ENCODE results near the gene GSTP1. TPM values are rescaled to one million over a fixed set of nuclear protein-coding genes. Genes with fewer than 3 reads are reported as not detected.

The GSTP1 gene
- total and polyA plus RNA-seq, 9 of the 15 experiments (the other 6 are each of a cell fraction or from before 2014, with no cell fraction given), result 592 to 2,150 (median 1,204) TPM

DNA sequence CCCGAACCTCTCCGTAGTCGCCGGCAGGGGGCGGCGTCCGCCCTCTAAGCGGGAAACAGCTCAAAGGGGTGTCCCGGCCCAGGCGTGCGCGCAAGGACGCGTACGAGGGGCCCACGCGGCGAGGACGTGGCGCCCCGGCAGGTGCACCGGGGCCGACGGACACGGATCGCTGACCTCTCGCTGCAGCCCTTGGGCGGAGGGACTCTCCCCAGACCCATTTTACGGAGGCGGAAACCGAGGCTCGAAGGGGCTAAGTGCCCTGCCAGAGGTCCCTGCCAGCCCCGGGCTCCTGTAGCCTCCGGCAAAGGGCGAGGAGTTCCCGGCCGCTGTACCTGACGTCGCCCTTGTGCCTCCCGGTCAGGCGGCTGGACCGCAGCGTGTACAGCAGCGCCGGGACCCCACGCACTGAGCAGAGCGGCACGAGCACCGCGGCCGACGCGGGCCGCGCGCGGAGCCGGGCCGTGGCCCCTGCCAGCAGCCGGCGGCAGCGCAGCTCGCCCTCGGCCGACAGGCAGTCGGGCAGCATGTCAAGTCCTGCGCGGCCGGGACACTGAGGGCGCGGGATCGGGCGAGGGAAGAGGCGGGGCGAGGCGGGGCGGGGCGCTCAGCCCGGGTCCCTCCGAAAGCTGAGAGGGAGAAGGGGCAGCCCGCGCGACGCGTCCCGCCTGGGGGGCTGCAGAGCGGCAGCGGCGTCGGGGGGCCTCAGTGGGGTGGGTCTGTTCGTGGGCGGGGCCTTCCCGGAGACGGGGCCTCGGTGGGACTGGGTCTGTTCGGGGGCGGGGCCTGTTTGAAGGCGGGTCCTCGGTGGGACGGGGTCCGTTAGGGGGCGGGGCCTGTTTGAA, 46.0 kb downstream of the GSTP1 start, which contains the start of gene NUDT8 (continued):
- peak; percentile 54 for TF ChIP-seq PRPF4 (IDR thresholded peaks at IDR 0.05; ENCODE audit: insufficient read depth, low read depth, low read length, poor library complexity, severe bottlenecking)
- TF ChIP-seq NR1H2 (CRISPR knock-in tag; IDR thresholded peaks at IDR 0.05), result peak; percentile 89
- TF ChIP-seq ZNF445 (CRISPR knock-in tag; IDR thresholded peaks at IDR 0.05; ENCODE audit: low read depth), result no peak
- TF ChIP-seq MEF2D (tag; conservative IDR thresholded peaks at IDR 0.05; ENCODE audit: low read depth), result no peak
- TF ChIP-seq KLF16 (IDR thresholded peaks at IDR 0.05), result 0 out of 2 replicates have a peak, but pooled peaks have one; percentile 27
- TF ChIP-seq WHSC1 (IDR thresholded peaks at IDR 0.05; ENCODE audit: low read length), result no peak
- TF ChIP-seq SUPT5H (IDR thresholded peaks at IDR 0.05), result peak; percentile 55
- TF ChIP-seq SMARCC2 (IDR thresholded peaks at IDR 0.05; ENCODE audit: low read depth), result no peak
- TF ChIP-seq ZNF668 (CRISPR knock-in tag; IDR thresholded peaks at IDR 0.05), result no peak
- TF ChIP-seq, protein P1, sequence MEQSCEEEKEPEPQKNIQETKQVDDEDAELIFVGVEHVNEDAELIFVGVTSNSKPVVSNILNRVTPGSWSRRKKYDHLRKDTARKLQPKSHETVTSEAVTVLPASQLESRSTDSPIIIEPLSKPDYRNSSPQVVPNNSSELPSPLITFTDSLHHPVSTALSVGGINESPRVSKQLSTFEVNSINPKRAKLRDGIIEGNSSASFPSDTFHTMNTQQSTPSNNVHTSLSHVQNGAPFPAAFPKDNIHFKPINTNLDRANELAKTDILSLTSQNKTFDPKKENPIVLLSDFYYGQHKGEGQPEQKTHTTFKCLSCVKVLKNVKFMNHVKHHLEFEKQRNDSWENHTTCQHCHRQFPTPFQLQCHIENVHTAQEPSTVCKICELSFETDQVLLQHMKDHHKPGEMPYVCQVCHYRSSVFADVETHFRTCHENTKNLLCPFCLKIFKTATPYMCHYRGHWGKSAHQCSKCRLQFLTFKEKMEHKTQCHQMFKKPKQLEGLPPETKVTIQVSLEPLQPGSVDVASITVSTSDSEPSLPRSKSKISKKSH (CRISPR knock-in tag; IDR thresholded peaks at IDR 0.05), result no peak
- TF ChIP-seq ZNF253 (CRISPR knock-in tag; conservative IDR thresholded peaks at IDR 0.05), result no peak
- TF ChIP-seq GABPB2 (CRISPR knock-in tag; conservative IDR thresholded peaks at IDR 0.05), result no peak
- no peak for TF ChIP-seq GATA2 (CRISPR knock-in tag; IDR thresholded peaks at IDR 0.05)
- no peak for TF ChIP-seq FOXA1 (IDR thresholded peaks at IDR 0.05; ENCODE audit: borderline replicate concordance)
- TF ChIP-seq MEF2A (IDR thresholded peaks at IDR 0.05; ENCODE audit: control insufficient read depth, low read depth, low read length), result no peak
- no peak for TF ChIP-seq PHB2 (IDR thresholded peaks at IDR 0.05; ENCODE audit: low read depth)
- TF ChIP-seq XRCC5 (IDR thresholded peaks at IDR 0.05; ENCODE audit: low read depth, low read length), result peak; percentile 94
- TF ChIP-seq ARID2 (IDR thresholded peaks at IDR 0.05), result no peak
- peak; percentile 91; the same call in 1 of the 2 replicates for TF ChIP-seq ZNF224 (CRISPR knock-in tag; IDR thresholded peaks at IDR 0.05)
- TF ChIP-seq RREB1 (CRISPR knock-in tag; IDR thresholded peaks at IDR 0.05), result no peak
- TF ChIP-seq HNRNPK (IDR thresholded peaks at IDR 0.05; ENCODE audit: low read depth, low read length, poor library complexity, severe bottlenecking), result no peak
- TF ChIP-seq ZNF764 (CRISPR knock-in tag; IDR thresholded peaks at IDR 0.05; ENCODE audit: low read depth), result 0 out of 2 replicates have a peak, but pooled peaks have one; percentile 30
- no peak for TF ChIP-seq ZSCAN32 (CRISPR knock-in tag; IDR thresholded peaks at IDR 0.05)
